GM12892 (cell line): ENCODE measurements around the gene TCTN3.

Source experiments
- POLR2A ChIP-seq: IDR thresholded peaks from 2 replicates; pipeline ENCODE4 v1.6.1; 2011; ENCODE audit warnings: low read depth, low read length, control low read depth
- POLR2AphosphoS5 ChIP-seq: IDR thresholded peaks from 2 replicates; pipeline ENCODE4 v1.6.1; 2011; ENCODE audit warnings: low read depth, low read length, control low read depth

DNA sequence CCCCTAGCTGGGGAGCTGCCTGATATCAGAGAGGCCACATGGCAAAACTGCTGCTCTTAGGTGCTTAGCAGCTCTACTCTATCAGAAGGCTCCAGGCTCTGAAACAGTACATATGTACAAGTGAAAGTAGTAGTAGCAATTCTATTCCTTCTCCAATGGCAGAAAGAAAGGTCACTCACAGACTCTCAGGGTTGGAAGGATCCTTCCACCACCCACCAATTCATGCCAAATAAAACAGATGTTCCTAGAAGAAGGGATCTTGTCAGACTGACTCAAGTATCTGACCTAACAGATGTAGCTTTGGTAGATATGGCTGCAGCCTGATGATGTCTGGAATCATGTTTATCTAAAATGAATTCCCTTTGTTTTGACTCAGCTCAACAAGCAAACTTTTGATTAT lies 29.2 kb downstream of the TCTN3 start:
- no peak for TF ChIP-seq POLR2A
- TF ChIP-seq POLR2AphosphoS5 = no peak
